HepG2 (cell line): ENCODE data around the gene CAMTA1. TPM values are rescaled to one million over a fixed set of nuclear protein-coding genes. Genes with fewer than 3 reads are reported as not detected.

Experiments used
- ATAC-seq: fragments of 200-7000 bp; cut with Tn5 transposase; 3 replicates; pipeline ENCODE4 v1.9.1; 2020; ENCODE audit warnings: mild to moderate bottlenecking, moderate library complexity
- BruUV-seq: library from RNA; stranded (reverse); fragments of 400-500 nt; replicated peaks from 2 replicates; lab custom pipeline; 2021; lab: Mats Ljungman, UMichigan
- CTCF ChIA-PET: fragments of 300-600 bp; formaldehyde crosslinking; extraction: SDS; loops from one replicate; lab custom pipeline; 2021; ENCODE audit warnings: low total read pairs, inconsistent platforms, low intra/inter-chr PET ratio; lab: Yijun Ruan, JAX
- POLR2A ChIA-PET: fragments of 350-600 bp; sonication (Branson Sonifier 250); formaldehyde crosslinking; loops from one replicate; lab custom pipeline; 2020; ENCODE audit warnings: antibody characterized with exemption, inconsistent platforms; lab: Yijun Ruan, JAX
- DNase-seq: peaks from one replicate; pipeline ENCODE4 v3.0.0-alpha.2; 2015; ENCODE audit warnings: low spot score
- FAIRE-seq: peaks from 3 replicates; lab custom pipeline; 2011; peaks lifted over from hg19 to GRCh38; lab: Jason Lieb, UNC
- H2AFZ ChIP-seq: one replicate; pipeline ENCODE4 v1.6.1; 2011; ENCODE audit warnings: low read length, inconsistent platforms
- H3K27ac ChIP-seq: fragments of 300-600 bp; 3 replicates; pipeline ENCODE4 v1.8.0; 2011; ENCODE audit warnings: mixed run types, mild to moderate bottlenecking, mixed read lengths, low read length, inconsistent platforms; ENCODE audit not compliant: insufficient read depth; ENCODE audit errors: extremely low read length
- H3K27me3 ChIP-seq, 2 experiments: fragments of 200-600 bp in 1 of 2; 2 replicates in 1 of 2; 3 replicates in 1 of 2; pipeline versions ENCODE4 v1.6.0 to v1.8.0; 2011; ENCODE audit warnings: low read length in 2 of 2, mild to moderate bottlenecking in 2 of 2, moderate library complexity in 2 of 2, inconsistent platforms in 1 of 2; ENCODE audit not compliant: insufficient read depth in 2 of 2, control insufficient read depth in 1 of 2
- H3K36me3 ChIP-seq, 2 experiments: fragments of 200-600 bp in 1 of 2; replicated peaks in 1 of 2; 2 replicates in 1 of 2; 3 replicates in 1 of 2; pipeline versions ENCODE4 v1.5.1 to v1.8.0; 2011; ENCODE audit warnings: low read length in 2 of 2, inconsistent platforms in 1 of 2; ENCODE audit not compliant: insufficient read depth in 2 of 2, control insufficient read depth in 1 of 2
- H3K4me1 ChIP-seq: 2 replicates; pipeline ENCODE4 v1.5.1; 2012; ENCODE audit warnings: low read length, inconsistent platforms; ENCODE audit not compliant: insufficient read depth
- H3K4me2 ChIP-seq: 2 replicates; pipeline ENCODE4 v1.6.0; 2011; ENCODE audit warnings: low read depth, low read length, inconsistent platforms
- H3K4me3 ChIP-seq, 3 experiments: fragments of 200-600 bp in 1 of 3; sonication (generic), shearing (Covaris generic) in 1 of 3; replicated peaks in 1 of 3; 2 replicates each; pipeline ENCODE4 v1.5.1; 2011 to 2016; ENCODE audit warnings: low read length in 3 of 3, inconsistent platforms in 2 of 3, low read depth in 2 of 3, mild to moderate bottlenecking in 2 of 3, control low read depth in 1 of 3, mixed read lengths in 1 of 3; ENCODE audit not compliant: insufficient read depth in 1 of 3
- H3K79me2 ChIP-seq: one replicate; pipeline ENCODE4 v1.6.1; 2011; ENCODE audit warnings: low read length, inconsistent platforms; ENCODE audit not compliant: insufficient read depth
- H3K9ac ChIP-seq: 2 replicates; pipeline ENCODE4 v1.6.0; 2011; ENCODE audit warnings: mild to moderate bottlenecking, low read depth, low read length, inconsistent platforms; ENCODE audit not compliant: insufficient read depth
- H3K9me3 ChIP-seq: 2 replicates; pipeline ENCODE4 v1.5.1; 2012; ENCODE audit warnings: mild to moderate bottlenecking, low read length
- H4K20me1 ChIP-seq: 2 replicates; pipeline ENCODE4 v1.6.0; 2011; ENCODE audit warnings: inconsistent platforms, mild to moderate bottlenecking, low read length, moderate library complexity; ENCODE audit not compliant: insufficient read depth
- ARHGAP35 ChIP-seq: sonication (generic); formaldehyde crosslinking; IDR thresholded peaks from 2 replicates; pipeline ENCODE4 v1.9.0; 2022; ENCODE audit warnings: mild to moderate bottlenecking, inconsistent platforms, moderate library complexity, missing genetic modification reagents, borderline replicate concordance
- EZH2 ChIP-seq: conservative IDR thresholded peaks from 2 replicates; pipeline ENCODE4 v1.6.1; 2012; ENCODE audit warnings: mild to moderate bottlenecking, low read depth, low read length, moderate library complexity
- GATAD1 ChIP-seq: IDR thresholded peaks from 2 replicates; pipeline ENCODE4 v1.6.1; 2016; ENCODE audit warnings: missing genetic modification reagents, missing compliant biosample characterization
- GFI1 ChIP-seq: sonication (generic); formaldehyde crosslinking; IDR thresholded peaks from 2 replicates; pipeline ENCODE4 v1.5.0; 2020; ENCODE audit warnings: missing genetic modification reagents, mild to moderate bottlenecking, borderline replicate concordance
- MLLT10 ChIP-seq: sonication (generic); formaldehyde crosslinking; IDR thresholded peaks from 2 replicates; pipeline ENCODE4 v1.4.0; 2020; ENCODE audit warnings: missing genetic modification reagents
- ZMAT3 ChIP-seq: sonication (generic); formaldehyde crosslinking; conservative IDR thresholded peaks from 2 replicates; pipeline ENCODE4 v1.7.0; 2021; ENCODE audit warnings: missing genetic modification reagents
- ZNF441 ChIP-seq: sonication (generic); formaldehyde crosslinking; IDR thresholded peaks from 2 replicates; pipeline ENCODE4 v1.7.0; 2021; ENCODE audit warnings: missing genetic modification reagents, borderline replicate concordance
- ZNF674 ChIP-seq: sonication (generic); formaldehyde crosslinking; IDR thresholded peaks from 2 replicates; pipeline ENCODE4 v1.5.0; 2020; ENCODE audit warnings: low read depth, mild to moderate bottlenecking, missing genetic modification reagents
- ZNF768 ChIP-seq: sonication (generic); formaldehyde crosslinking; IDR thresholded peaks from 2 replicates; pipeline ENCODE4 v1.4.0; 2020; ENCODE audit warnings: missing genetic modification reagents
- WGBS: methylation state at CpG from one replicate; pipeline ENCODE4 v1.1.6; 2017; ENCODE audit warnings: low lambda C conversion rate; 5-methylcytosine and 5-hydroxymethylcytosine counted together
- in situ Hi-C: cut with HindIII; loops from 2 replicates; pipeline ENCODE4 v1.10.0; 2017; ENCODE audit warnings: low pct_unique_long_range_greater_than_20kb; ENCODE audit not compliant: extremely low pct_ligation_motif_present
- intact Hi-C: fragments of 100-400 bp; cut with micrococcal nuclease; formaldehyde crosslinking; loops from one replicate; pipeline ENCODE4 v1.10.0; 2022; ENCODE audit not compliant: unreplicated experiment
- polyA plus RNA-seq, 8 experiments: library from polyadenylated mRNA; depleted of rRNA in 3 of 8; stranded (reverse) in 7 of 8; unstranded in 1 of 8; fragments of >200 nt; fragmentation: Illumina TruSeq in 4 of 8; extraction: Trizol in 4 of 8; gene quantifications; 2 replicates each; pipeline versions ENCODE4 v1.2.1 to v1.2.3, GENCODE V29; 2011 to 2016; ENCODE audit warnings: low read depth in 4 of 8, missing spikeins in 1 of 8, mixed read lengths in 1 of 8; ENCODE audit not compliant: insufficient read depth in 1 of 8
- total RNA-seq, 5 experiments: library from RNA; depleted of rRNA; stranded (reverse); fragments of >200 nt; fragmentation: Illumina TruSeq; extraction: Trizol; gene quantifications; 2 replicates each; pipeline ENCODE4 v1.2.3, GENCODE V29; 2016; ENCODE audit warnings: low read depth in 1 of 5

The CAMTA1 gene
- total and polyA plus RNA-seq, 2 of the 13 experiments (the other 11 are each of a cell fraction or from before 2014, with no cell fraction given) = 25.0 to 36.4 TPM

- FAIRE-seq = no peak
- ChIA-PET CTCF (no interaction called here), POLR2A (no interaction called here)
- Histone ChIP-seq H3K27me3 (peaks cover 10 to 64% of the 10 kb centered on the region in 2 experiments), H3K9me3 (no peaks in the 10 kb centered on the region), H2AFZ (no peak overlapping the region), H3K4me1 (no peaks in the 10 kb centered on the region), H4K20me1 (no peaks in the 10 kb centered on the region), H3K27ac (no peak overlapping the region), H3K4me3 (no peak overlapping the region), H3K36me3 (no peaks in the 10 kb centered on the region), H3K79me2 (no peaks in the 10 kb centered on the region), H3K4me2 (no peak overlapping the region), H3K9ac (no peak overlapping the region)
- no peak for DNase-seq
- intact Hi-C loops (no loop called here), in situ Hi-C loops (no loop called here)
- WGBS = 35% methylated on average over 5 of the region's 18 CpGs
- no TSS peak for BruUV-seq
- no peak for ATAC-seq
- TF ChIP-seq ZNF768 (CRISPR knock-in tag) (no peak), MLLT10 (CRISPR knock-in tag) (no peak), GATAD1 (no peak), ZMAT3 (CRISPR knock-in tag) (no peak)
These were observed 223.9 kb downstream of the CAMTA1 start for GRCh38 chr1:7008975-7009740.

GRCh38 chr1:7009741-7010525, 224.7 kb downstream of the CAMTA1 start:
- DNase-seq = no peak
- 7% methylated on average over 6 of the region's 16 CpGs for WGBS
- Histone ChIP-seq H3K9me3 (no peaks in the 10 kb centered on the region), H4K20me1 (no peaks in the 10 kb centered on the region), H3K36me3 (no peaks in the 10 kb centered on the region), H3K4me3 (no peak overlapping the region), H3K4me1 (no peaks in the 10 kb centered on the region), H3K27me3 (peaks cover 13 to 64% of the 10 kb centered on the region in 2 experiments), H2AFZ (no peak overlapping the region), H3K27ac (no peak overlapping the region), H3K79me2 (no peaks in the 10 kb centered on the region), H3K9ac (no peak overlapping the region), H3K4me2 (no peak overlapping the region)
- CTCF ChIA-PET = no interaction called here
- TF ChIP-seq ARHGAP35 (CRISPR knock-in tag) (no peak), GFI1 (CRISPR knock-in tag) (no peak), ZNF441 (CRISPR knock-in tag) (no peak), EZH2 (no peak), ZNF674 (no peak)
- POLR2A ChIA-PET = no interaction called here
- FAIRE-seq = no peak
- no peak for ATAC-seq
- in situ Hi-C loops (no loop called here), intact Hi-C loops (no loop called here)
- BruUV-seq = no TSS peak
